ENCODE measurements around the gene PGLYRP1.

The PGLYRP1 gene

GRCh38 chr19:46042252-46042883 is 19.5 kb upstream of the PGLYRP1 start:
- no peak for DNase-seq (ENCODE audit: low read depth)
- TF ChIP-seq, protein P1, sequence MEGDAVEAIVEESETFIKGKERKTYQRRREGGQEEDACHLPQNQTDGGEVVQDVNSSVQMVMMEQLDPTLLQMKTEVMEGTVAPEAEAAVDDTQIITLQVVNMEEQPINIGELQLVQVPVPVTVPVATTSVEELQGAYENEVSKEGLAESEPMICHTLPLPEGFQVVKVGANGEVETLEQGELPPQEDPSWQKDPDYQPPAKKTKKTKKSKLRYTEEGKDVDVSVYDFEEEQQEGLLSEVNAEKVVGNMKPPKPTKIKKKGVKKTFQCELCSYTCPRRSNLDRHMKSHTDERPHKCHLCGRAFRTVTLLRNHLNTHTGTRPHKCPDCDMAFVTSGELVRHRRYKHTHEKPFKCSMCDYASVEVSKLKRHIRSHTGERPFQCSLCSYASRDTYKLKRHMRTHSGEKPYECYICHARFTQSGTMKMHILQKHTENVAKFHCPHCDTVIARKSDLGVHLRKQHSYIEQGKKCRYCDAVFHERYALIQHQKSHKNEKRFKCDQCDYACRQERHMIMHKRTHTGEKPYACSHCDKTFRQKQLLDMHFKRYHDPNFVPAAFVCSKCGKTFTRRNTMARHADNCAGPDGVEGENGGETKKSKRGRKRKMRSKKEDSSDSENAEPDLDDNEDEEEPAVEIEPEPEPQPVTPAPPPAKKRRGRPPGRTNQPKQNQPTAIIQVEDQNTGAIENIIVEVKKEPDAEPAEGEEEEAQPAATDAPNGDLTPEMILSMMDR (IDR thresholded peaks at IDR 0.05; ENCODE audit: low read length, missing control alignments): no peak
- H3K4me3 ChIP-seq (replicated peaks; ENCODE audit: low read depth, low read length): no peak overlapping the region

- TF ChIP-seq, protein P1 (IDR thresholded peaks at IDR 0.05; ENCODE audit: low read length, missing control alignments): no peak
- DNase-seq (ENCODE audit: low read depth): no peak
- no peak within 1 kb of the TSS for H3K4me3 ChIP-seq (replicated peaks; ENCODE audit: low read depth, low read length)
Measured at GRCh38 chr19:46040952-46041500, 18.2 kb upstream of the PGLYRP1 start, which contains the start of gene IGFL4. IGFL4 (minus strand) TSS chr19:46041002; CDS start chr19:46040962, 40 bp downstream.

DNA sequence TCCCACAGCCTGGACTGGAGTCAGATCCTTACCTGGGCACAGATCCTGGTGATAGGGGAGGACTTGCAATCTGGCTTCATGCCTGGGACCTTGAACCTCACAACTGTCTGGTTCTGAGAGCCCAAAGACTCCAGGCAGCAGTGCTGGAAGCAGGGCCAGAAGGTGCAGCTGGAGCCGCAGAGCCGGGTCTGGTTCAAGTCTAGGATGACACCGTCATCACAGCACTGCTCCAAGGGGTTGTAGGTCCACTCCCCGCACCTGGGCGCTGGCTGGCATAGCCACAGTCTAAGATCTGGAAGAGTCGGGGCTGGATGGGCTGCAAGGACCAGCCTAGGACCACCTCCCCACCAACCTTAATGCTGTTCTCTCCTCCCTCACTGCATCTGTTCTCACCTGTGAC is 17.3 kb upstream of the PGLYRP1 start:
- no peak overlapping the region for H3K4me3 ChIP-seq (replicated peaks; ENCODE audit: low read depth, low read length)
- TF ChIP-seq, protein P1 (IDR thresholded peaks at IDR 0.05; ENCODE audit: low read length, missing control alignments): no peak
- no peak for DNase-seq (ENCODE audit: low read depth)

- DNase-seq (ENCODE audit: low read depth): no peak
- no peak overlapping the region for H3K4me3 ChIP-seq (replicated peaks; ENCODE audit: low read depth, low read length)
- TF ChIP-seq, protein P1 (IDR thresholded peaks at IDR 0.05; ENCODE audit: low read length, missing control alignments): no peak
Measured at GRCh38 chr19:46036744-46037128, 13.9 kb upstream of the PGLYRP1 start.

GRCh38 chr19:46035986-46036743 is 13.3 kb upstream of the PGLYRP1 start:
- DNase-seq (ENCODE audit: low read depth): no peak
- H3K4me3 ChIP-seq (replicated peaks; ENCODE audit: low read depth, low read length): no peak overlapping the region
- TF ChIP-seq, protein P1 (IDR thresholded peaks at IDR 0.05; ENCODE audit: low read length, missing control alignments): no peak

- TF ChIP-seq, protein P1 (IDR thresholded peaks at IDR 0.05; ENCODE audit: low read length, missing control alignments): no peak
- no peak for DNase-seq (ENCODE audit: low read depth)
- no peak overlapping the region for H3K4me3 ChIP-seq (replicated peaks; ENCODE audit: low read depth, low read length)
Measured at GRCh38 chr19:46035546-46035945, 12.7 kb upstream of the PGLYRP1 start.

Measured in fibroblast of pulmonary artery (primary cell).